NCI-H1092 (cell line): Measurements from ENCODE around the gene COPE.
"Not testable (repeated sequence)": the region's sequence is repeated elsewhere in the genome, so short reads cannot be mapped to it uniquely, and the experiment has no call there.

ENCODE experiments used
- DNase-seq: peaks from one replicate; lab custom pipeline; 2025; lab: John Stamatoyannopoulos, UW

Gene COPE

DNA sequence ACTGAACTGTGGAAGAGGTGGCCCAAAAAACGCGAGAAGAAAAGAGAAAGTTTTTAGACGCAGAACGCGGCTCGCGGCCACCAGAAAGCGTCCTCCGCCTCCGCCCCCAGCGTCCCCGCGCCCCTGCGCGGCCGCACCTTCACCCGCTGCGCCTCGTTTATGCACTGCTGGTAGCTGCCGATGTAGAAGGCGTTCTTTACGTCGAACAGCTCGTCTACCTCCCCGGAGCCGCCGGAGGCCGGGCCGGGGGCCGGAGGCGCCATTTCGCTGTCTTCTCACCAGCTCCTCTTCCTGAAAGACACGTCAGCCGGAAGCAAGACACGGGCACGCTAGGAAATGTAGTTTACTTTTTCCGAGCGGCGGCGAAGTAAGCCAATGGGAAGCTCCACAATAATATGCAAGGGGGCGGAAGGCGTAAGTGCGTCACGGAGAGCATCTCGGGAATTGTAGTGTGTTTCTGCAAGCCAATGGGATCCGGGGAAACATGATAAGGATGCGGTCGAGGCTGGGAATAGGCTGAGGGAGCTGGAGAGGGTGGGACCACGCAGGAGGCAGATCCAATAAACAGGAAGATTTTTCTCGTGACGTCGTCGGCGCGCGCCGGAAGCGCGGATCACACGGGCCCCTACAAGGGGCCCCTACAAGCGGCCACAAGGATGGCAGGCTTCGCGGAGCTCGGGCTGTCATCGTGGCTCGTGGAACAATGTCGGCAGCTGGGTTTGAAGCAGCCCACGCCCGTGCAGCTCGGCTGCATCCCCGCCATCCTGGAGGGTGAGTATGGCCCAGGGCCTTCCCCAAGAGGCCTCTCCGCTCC lies at the start of gene COPE, which contains the start of gene DDX49:
TSS of gene COPE (minus strand) at position 302 of the 814 bp plus-strand sequence. CDS start at position 263, 39 bp downstream.
TSS of gene DDX49 (plus strand) at position 630 of the 814 bp plus-strand sequence. CDS start at position 657, 27 bp downstream.
- DNase-seq: peak; percentile 99

DNA sequence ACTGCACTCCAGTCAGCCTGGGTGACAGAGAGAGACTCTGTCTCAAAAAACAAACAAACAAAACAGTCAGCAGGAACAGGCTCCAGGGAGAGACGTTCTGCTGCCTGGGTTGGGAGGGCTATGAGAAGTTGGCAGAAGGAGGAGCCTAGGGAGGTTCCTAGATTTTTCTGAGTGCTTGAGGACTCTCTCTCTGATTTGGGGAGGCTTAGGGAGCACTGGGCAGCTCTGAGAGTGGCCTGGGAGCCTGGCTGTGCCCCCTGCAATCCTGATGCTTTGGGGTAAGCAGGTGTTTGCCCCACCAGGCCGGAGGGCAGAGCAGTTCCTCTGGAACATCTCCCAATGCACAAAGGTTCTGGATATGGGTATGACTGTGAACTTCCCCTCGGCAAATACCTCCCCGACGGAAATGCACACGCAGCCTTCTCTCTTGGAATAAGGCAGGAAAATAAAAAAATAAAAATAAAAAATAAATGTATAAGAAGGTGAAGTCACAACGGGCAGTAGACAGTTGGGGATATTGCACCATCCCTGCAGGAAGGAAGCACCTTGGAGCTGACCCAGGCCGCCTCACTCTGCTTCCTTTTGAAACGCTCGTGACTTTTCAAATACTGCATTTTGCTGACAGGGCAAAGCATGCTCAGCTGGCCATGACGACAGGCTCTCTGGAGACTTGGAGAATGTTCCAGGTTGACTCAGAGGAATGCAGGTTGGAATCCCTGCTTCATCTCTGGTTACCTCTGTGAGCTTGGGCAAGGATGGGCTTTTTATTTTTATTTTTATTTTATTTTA lies 48.4 kb upstream of the COPE start:
- DNase-seq: no peak

DNA sequence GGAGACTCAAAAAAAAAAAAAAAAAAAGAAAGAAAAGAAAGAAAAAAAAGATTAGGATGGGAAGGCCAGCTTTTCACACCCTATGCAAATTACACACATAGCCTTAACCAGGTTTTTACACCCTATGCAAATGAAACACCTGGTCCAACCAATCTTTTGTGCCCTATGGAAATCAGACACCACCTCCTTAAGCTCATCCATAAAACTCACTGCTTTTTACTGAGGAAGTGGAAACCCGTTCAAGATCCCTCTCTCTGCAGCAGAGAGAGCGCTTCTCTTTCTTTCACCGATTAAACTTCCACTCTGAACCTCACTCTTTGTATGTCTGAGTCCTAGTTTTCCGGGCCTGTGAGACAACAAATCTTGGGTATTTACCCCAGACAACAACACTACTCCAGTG lies 47.1 kb upstream of the COPE start:
- no peak for DNase-seq

DNA sequence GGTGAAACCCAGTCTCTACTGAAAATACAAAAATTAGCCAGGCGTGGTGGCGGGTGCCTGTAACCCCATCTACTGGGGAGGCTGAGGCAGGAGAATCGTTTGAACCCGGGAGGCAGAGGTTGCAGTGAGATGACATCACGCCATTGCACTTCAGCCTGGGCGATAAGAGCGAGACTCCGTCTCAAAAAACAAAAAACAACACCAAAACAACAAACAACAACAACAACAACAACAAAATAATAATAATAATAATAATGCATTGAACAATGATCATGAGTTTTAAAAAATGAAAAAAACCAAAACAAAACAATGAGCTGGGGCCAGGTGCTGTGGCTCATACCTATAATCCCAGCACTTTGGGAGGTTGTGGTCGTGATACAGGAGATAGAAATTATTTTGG lies 44.9 kb upstream of the COPE start:
- DNase-seq: no peak

DNA sequence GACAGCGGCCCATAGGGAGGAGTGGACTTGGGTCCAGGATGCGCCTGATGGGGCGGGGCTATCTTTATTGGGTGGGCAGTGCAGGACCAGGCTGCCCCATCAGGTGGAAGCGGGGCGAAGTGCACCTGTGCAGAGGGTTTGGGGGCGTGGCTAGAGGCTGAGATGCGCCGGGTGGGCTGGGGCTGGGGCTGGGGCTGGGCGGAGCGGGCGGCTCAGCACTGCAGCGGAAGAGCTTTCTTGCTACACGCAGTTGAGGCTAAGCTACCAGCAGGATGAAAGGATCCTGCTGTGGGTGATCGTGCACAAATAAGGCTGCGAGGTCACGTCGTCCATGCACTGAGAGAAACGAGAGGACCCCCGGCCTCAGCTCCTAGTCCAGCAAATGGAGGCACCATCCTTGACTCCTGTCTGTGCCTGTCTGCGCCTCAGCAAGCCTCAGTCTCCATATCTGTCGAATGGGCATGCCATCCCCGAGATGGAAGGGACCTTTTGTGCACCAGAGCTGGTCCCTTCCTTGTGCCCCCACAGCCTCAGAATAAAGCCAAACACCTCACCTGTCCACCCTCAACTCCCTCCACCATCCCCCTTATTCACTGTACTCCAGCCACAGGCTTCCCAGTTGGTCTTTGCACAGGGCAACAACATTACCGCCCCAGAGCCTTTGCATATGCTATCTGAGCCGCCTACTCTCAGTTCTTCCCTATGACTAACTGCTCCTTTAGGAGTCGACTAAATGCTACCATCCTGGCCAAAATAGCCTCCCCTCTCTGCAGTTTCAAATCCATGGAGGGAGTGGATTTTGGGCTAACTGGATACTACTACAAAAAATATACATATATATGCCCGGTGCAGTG lies 42.8 kb upstream of the COPE start:
- no peak for DNase-seq

DNA sequence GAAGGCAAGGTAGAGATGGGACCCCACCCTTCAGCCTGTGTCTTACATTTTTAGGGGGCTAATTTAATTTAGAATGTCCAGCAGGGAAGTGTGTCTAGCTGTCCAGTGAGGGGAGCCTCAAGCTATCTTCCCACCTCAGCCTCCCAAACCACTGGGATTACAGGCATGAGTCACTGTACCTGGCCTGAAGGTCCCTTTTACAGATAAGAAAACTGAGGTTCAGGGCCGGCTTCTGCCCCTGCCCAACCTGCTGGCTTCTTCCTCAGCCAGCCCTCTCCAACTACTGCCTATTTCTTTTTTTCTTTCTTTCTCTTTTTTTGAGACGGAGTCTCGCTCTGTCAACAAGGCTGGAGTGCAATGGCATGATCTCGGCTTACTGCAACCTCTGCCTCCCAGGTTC lies 41.2 kb upstream of the COPE start:
- no peak for DNase-seq

DNA sequence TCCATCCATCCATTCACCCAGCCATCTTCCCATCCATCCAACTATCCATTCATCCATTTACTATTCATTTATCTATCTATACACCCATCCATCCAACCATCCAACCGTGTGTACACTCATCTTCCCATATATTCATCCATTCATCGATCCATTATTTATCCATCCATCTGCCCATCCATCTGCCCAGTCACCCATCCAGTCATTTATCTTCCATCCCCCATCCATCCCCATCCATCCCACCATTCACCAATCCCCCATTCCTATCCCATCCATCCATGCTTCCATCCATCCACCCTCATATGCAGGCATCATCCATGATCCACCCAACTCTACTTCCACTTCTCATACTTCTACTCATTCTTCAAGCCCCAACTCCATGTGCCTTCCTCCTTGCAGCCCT lies 35.9 kb upstream of the COPE start:
- DNase-seq: no peak

DNA sequence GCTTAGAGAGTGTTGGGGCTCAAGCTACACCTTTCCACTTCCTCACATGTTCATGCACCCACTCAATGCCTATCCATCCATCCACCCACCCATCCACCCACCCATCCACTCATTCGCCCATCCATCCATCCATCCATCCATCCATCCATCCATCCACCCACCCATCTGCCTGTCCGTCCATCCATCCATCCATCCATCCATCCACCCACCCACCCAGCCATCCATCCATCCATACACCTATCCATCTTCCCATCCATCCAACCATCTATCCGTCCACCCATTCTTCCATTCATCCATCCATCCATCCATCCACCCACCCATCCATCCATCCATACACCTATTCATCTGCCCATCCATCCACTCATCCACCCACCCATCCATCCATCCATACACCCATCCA lies 34.9 kb upstream of the COPE start:
- no peak for DNase-seq

DNA sequence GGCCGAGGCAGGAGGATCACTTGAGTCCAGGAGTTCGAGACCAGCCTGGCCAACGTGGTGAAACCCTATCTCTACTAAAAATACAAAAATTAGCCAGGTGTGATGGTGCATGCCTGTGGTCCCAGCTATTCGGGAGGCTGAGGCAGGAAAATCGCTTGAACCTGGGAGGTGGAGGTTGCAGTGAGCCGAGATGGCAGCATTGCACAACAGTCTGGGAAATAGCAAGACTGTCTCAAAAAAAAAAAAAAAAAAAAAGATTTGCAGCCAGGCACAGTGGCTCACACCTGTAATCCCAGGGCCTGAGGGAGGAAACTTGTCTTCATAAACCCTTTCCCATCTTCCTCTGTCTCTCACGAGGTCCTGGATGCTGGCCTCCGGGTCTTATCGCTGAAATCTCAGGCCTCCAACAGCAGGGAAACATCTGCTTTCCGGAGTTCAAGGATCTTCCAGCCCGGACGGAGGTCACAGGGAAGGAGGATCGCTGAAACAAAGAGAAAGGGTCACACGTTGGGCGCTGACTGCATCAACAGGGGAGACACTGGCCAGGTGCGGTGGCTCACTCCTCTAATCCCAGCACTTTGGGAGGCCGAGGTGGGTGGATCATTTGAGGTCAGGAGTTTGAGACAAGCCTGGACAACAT lies 33.3 kb upstream of the COPE start:
- DNase-seq: not testable (repeated sequence)

DNA sequence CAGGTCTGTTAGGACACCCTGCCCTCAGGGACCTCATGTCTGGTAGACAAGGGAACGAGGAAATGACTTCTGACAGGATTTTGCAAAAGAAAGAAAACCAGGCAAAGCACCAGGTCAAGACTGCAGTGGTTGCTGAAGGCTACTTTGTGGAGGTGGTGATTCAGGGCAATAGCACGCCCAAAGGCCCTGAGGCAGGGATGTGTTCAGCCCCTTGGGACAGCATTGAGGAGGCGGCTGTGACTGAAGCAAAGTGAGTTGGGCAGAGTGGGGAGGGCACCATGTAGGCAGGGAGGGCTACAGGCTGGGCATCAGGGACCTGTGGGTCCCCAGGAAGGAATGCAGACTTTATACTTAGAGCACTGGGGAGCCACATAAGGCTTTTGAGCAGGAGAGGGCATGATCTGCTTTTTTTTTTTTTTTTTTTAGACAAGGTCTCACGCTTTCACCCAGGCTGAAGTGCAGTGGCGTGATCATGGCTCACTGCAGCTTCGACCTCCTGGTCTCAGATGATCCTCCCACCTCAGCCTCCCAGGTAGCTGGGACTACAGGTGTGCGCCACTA lies 32.6 kb upstream of the COPE start:
- DNase-seq: no peak

DNA sequence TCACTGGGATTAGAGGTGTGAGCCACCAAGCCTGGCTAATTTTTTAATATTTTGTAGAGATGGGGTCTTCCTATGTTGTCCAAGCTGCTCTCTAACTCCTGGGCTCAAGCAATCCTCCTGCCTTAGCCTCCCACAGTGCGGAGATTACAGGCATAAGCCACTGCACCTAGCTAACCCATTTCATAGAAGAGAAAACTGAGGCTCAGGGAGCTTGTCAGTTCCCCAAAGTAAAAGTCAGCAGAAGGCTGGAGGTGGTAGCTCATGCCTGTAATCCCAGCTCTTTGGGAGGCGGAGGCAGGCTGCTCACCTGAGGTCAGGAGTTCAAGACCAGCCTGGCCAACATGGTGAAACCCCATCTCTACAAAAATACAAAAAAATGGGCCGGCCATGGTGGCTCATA lies 30.7 kb upstream of the COPE start:
- no peak for DNase-seq

DNA sequence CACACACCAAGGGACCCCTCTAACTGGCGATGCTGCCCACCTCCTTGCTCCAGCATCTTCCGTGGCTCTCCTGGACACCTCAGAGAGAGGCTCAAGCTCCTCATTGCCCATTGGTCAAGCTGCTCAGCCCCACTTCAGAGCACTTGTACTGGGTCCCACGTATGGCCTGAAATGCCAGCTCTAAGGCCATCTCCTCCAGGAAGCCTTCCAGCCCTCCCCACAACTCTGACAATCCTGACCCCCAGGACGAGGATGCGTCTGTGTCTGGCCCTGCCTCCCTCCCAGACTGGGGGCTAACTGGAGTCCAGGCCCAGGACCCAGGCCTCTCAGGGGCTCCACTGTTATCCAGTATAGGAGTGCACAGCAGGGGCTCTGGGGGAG lies 29.8 kb upstream of the COPE start:
- DNase-seq: no peak

DNA sequence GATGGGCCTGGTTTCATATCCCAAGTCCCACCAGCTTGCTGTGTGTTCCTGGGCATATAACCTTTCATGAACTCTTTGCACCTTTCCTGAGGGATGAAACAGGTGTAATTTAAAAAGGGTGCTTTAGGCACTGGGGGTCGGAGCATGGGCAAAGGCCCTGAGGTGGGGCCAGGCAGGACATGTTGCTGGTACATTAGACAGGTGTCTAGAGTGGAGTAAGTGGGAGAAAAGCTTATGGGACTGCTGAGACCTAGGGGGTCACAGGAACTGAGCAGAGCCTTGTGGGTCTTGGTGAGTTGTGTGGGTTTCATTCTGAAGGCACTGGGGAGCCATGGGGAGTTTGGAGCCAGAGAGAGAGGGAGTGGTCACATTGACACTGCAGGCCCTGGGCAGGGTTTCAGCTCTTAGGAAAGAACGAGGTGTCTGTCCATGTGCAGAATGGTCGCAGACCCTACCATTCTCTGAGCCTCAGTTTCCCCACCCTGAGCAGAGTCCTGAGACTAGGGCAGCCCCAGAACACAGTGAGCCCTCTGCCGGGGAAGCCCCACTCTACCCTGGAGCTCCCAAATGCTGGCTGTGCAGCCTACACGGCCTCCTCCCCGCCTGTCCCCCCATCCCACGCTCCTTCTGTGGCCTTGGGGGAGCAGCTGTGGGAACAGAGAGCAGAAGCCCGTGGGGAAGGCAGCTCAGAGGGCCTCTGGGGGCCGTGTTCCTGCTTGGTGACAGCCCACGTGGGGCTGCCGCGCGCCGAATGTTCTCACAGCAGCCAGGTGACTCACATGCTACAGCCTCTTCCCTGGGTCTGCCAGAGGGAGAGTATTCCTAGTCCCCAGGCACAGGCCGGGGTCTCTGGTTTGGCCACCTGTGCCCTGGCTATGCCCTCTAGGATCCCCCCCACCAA lies 29.1 kb upstream of the COPE start:
- no peak for DNase-seq

DNA sequence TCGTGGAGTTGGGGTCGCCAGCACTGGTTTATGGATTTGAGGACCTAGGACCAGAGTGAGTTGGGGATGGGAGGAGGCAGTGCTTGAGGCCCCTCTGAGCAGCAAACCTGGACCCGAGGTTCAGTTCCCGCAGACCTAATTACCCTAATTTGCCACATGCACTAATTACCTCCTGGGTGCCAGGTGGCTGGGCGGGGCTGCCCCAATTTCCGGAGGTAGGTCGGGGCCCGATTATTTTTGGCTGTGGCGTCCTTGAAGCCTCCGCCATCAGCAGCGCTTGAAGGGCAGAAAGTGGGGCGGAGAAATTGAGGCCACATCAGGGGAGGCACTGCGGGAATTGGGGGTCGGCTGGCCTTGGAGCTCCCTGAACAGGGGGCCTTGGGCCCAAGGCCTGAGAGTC lies 27.7 kb upstream of the COPE start:
- DNase-seq: no peak

DNA sequence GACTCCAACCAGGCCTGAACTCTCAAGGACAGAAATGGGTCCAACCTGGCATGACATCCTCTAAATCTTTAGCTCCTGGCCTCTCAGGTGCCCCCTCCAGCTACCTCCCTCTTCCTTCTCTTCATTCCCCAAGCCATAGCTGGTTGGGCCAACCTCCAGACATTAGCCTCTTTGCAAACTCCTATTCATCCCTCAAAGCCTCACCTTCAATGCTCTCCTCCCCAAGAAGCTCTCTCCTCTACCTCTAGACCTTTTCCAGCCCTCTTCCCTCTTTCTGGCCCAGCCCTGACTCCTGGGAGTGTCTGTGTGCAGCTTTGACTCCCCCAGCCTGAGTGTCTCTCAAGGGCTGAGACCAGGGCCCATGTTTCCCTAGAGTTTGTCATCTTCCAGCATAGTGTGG lies 27.1 kb upstream of the COPE start:
- DNase-seq: no peak

DNA sequence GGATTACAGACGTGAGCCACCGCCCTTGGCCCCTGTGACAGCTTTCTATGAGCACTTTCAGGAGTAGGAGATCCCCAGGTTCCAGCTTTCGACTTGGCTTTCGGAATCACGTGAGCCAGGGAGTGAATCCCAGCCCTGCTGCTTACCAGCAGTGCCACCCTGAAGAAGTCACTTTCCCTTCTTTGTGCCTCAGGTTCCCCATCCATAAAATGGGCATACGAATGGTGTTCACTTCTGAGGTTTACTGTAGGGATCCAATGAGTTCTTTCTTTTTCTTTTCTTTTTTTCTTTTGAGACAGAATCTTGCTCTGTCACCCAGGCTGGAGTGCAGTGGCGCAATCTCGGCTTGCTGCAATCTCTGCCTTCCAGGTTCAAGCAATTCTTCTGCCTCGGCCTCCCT lies 26.1 kb upstream of the COPE start:
- no peak for DNase-seq

DNA sequence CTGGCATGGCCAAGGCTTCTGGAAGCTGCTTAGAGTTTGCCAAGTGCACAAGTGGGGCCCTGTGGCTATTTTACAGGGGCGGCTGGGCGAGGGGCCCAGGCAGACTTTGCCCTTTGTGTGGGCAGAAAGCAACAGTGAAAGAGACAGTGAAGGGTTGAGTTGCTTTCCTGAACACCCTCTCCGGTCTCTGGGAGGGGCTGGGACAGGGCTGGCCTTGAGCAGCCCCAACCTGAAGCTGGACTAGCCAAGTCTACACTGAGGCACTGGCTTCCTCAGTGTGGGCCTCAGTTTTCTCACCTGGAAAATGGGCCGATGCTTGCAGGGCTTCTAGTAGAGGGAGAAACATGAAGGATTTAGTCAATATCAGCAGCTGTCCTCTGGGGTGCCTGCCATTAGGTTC lies 24.3 kb upstream of the COPE start:
- DNase-seq: no peak

DNA sequence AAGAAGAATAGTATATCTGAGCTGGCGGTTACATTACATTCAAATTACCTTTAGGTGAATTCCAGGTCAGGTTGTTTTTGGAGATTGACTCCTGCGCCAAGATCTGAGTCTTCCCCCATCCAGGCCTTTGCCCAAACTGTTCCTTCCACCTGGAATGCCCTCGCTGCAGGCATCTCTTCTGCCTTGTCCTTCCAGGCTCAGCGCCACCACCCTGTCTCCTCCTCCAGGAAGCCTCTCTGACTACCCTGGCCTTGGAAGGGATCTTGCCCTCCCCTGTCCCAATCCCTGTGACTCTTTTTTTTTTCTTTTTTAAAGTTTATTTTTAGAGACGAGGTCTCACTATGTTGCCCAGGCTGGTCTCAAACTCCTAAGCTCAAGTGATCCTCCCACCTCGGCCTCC lies 23.5 kb upstream of the COPE start:
- no peak for DNase-seq

DNA sequence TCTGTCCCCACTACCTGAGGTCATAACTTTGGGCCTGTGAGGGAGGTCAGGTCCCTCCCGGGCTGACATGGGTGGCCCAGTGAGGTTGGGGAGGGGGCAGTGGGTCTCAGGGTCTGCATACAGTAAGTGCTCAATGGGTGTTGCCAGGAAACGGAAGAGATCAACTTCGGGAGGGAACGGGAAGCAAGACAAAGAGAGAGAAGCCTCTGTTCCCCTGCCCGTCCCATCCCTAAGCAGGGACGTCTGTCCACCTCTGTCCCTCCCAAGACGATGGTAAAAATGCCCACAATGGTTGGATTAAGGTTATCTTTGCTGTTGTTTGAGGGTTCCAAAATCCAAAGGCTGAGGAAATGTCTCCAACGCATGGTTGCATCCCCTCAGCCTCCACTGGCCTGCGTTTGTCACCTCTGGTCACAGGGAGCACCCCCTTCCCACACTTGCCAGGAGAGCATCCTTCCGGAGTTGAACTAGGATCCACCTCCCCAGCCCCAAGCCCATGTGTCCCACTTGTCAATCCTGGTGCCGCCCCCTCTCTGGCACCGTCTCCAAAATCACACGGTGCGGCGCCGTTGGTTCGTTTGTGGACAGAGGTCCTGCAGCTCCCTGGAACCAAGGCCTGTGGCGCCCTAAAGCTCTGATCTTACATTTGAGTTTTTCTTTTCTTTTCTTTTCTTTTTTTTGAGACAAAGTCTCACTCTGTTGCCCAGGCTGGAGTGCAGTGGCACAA lies 22.6 kb upstream of the COPE start:
- DNase-seq: no peak
